ENCODE measurements around the gene RIN3. TPM values are rescaled to one million over a fixed set of nuclear protein-coding genes. Genes with fewer than 3 reads are reported as not detected.
A peak's percentile ranks its signal among the peaks of the same experiment; 100 is the strongest.

RIN3 gene
- total RNA-seq, 1 donor from 2014 or later, result 28.0 TPM

GRCh38 chr14:92692822-92693226, 179.2 kb downstream of the RIN3 start:
- TF ChIP-seq CTCF (IDR thresholded peaks at IDR 0.05; ENCODE audit: insufficient read depth, low read depth, low read length) (no peak), EZH2 (IDR thresholded peaks at IDR 0.05; ENCODE audit: insufficient read depth, low read length) (no peak)
- Histone ChIP-seq H3K79me2 (ENCODE audit: insufficient read depth, low read length) (no peaks in the 10 kb centered on the region), H4K20me1 (ENCODE audit: insufficient read depth, low read length) (peaks cover 4% of the 10 kb centered on the region), H3K9me3 (ENCODE audit: insufficient read depth, low read depth, low read length) (no peaks in the 10 kb centered on the region), H3K9ac (ENCODE audit: low read length) (no peak overlapping the region), H3K4me3 (ENCODE audit: insufficient read depth, low read depth, low read length) (no peak overlapping the region), H3K27me3 (ENCODE audit: insufficient read depth, low read length) (peaks cover 11% of the 10 kb centered on the region), H3K4me1 (ENCODE audit: insufficient read depth, low read length) (peaks cover under 1% of the 10 kb centered on the region), H3K4me2 (ENCODE audit: low read length) (no peak overlapping the region), H3K36me3 (ENCODE audit: insufficient read depth, low read length) (no peaks in the 10 kb centered on the region), H3K27ac (ENCODE audit: low read depth, low read length) (no peak overlapping the region), H2AFZ (ENCODE audit: low read depth, low read length) (no peak overlapping the region)
- peaks cover 3% of the 10 kb centered on the region for H3K36me3 Mint-ChIP-seq (ENCODE audit: low read depth, unreplicated experiment)
- FAIRE-seq (no peak), DNase-seq (ENCODE audit: low read depth) (peak; percentile 25)
- H3K4me1 Mint-ChIP-seq (ENCODE audit: low read depth, unreplicated experiment), result peaks cover 20% of the 10 kb centered on the region
- H3K4me3 Mint-ChIP-seq (ENCODE audit: unreplicated experiment), result no peak overlapping the region
- peaks cover 5% of the 10 kb centered on the region for H3K27me3 Mint-ChIP-seq (ENCODE audit: low read depth, unreplicated experiment)
- H3K9me3 Mint-ChIP-seq (ENCODE audit: unreplicated experiment), result peaks cover 1% of the 10 kb centered on the region
- no peak overlapping the region for H3K27ac Mint-ChIP-seq (ENCODE audit: unreplicated experiment)

DNA sequence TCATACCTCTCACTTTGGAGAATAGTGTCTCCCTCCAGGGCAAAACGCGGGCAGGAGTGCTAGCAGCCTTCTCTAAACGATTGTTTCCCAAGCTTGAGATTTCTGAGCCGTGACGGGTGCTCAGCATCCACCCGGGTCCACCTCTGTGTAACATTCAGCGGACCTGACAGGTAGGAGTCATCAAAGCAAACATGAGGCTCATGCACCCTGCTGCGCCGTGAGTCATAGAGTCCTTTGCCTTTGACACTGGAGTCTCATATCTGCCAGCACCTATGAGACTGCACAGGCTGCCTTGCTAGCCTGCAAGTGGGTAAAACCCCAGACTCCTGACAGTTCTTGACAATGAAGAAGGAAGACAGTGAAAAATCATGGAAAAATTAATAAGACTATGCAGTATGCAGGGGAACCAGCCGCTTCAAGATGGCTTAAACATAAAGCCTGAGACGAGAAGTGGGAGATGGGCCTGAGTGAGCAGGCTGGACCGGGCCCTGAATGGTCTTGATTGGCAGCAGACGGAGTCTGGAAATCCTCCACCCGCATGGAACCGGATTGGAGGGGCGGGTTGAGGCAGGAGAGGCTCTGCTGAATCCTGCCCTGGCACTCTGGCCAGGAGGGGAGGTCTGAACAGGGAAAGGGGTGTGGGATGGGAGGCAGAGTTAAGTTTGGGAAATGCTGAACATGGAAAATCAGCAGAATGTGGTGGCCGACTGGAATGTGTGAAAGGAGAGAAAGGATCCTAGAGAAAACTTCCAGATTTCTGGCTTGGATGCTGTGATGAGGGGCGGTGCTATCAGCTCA, 180.6 kb downstream of the RIN3 start:
- Histone ChIP-seq H3K79me2 (ENCODE audit: insufficient read depth, low read length) (no peaks in the 10 kb centered on the region), H3K27ac (ENCODE audit: low read depth, low read length) (no peak overlapping the region), H3K4me2 (ENCODE audit: low read length) (no peak overlapping the region), H3K9me3 (ENCODE audit: insufficient read depth, low read depth, low read length) (no peaks in the 10 kb centered on the region), H3K27me3 (ENCODE audit: insufficient read depth, low read length) (peaks cover 19% of the 10 kb centered on the region), H3K9ac (ENCODE audit: low read length) (no peak overlapping the region), H2AFZ (ENCODE audit: low read depth, low read length) (no peak overlapping the region), H3K4me3 (ENCODE audit: insufficient read depth, low read depth, low read length) (no peak overlapping the region), H4K20me1 (ENCODE audit: insufficient read depth, low read length) (peaks cover 4% of the 10 kb centered on the region), H3K4me1 (ENCODE audit: insufficient read depth, low read length) (no peaks in the 10 kb centered on the region), H3K36me3 (ENCODE audit: insufficient read depth, low read length) (no peaks in the 10 kb centered on the region)
- TF ChIP-seq EZH2 (IDR thresholded peaks at IDR 0.05; ENCODE audit: insufficient read depth, low read length), result no peak
- TF ChIP-seq CTCF (IDR thresholded peaks at IDR 0.05; ENCODE audit: insufficient read depth, low read depth, low read length), result no peak
- no peak for DNase-seq (ENCODE audit: low read depth)
- Mint-ChIP-seq H3K27ac (ENCODE audit: unreplicated experiment) (no peak overlapping the region), H3K4me1 (ENCODE audit: low read depth, unreplicated experiment) (peaks cover 20% of the 10 kb centered on the region), H3K9me3 (ENCODE audit: unreplicated experiment) (peaks cover 1% of the 10 kb centered on the region), H3K36me3 (ENCODE audit: low read depth, unreplicated experiment) (peaks cover 3% of the 10 kb centered on the region), H3K4me3 (ENCODE audit: unreplicated experiment) (no peak overlapping the region), H3K27me3 (ENCODE audit: low read depth, unreplicated experiment) (peaks cover 5% of the 10 kb centered on the region)
- no peak for FAIRE-seq

GRCh38 chr14:92694807-92695206, 181.2 kb downstream of the RIN3 start:
- H3K9ac ChIP-seq (ENCODE audit: low read length), result no peak overlapping the region
- no peak overlapping the region for H3K27ac ChIP-seq (ENCODE audit: low read depth, low read length)
- TF ChIP-seq EZH2 (IDR thresholded peaks at IDR 0.05; ENCODE audit: insufficient read depth, low read length), result no peak
- H3K27me3 Mint-ChIP-seq (ENCODE audit: low read depth, unreplicated experiment), result peaks cover 9% of the 10 kb centered on the region
- peaks cover 1% of the 10 kb centered on the region for H3K9me3 Mint-ChIP-seq (ENCODE audit: unreplicated experiment)
- peaks cover 19% of the 10 kb centered on the region for H3K27me3 ChIP-seq (ENCODE audit: insufficient read depth, low read length)
- peak overlapping the region; percentile 81 for H3K27ac Mint-ChIP-seq (ENCODE audit: unreplicated experiment)
- H3K36me3 ChIP-seq (ENCODE audit: insufficient read depth, low read length), result no peaks in the 10 kb centered on the region
- no peaks in the 10 kb centered on the region for H3K9me3 ChIP-seq (ENCODE audit: insufficient read depth, low read depth, low read length)
- no peaks in the 10 kb centered on the region for H3K79me2 ChIP-seq (ENCODE audit: insufficient read depth, low read length)
- H3K4me3 ChIP-seq (ENCODE audit: insufficient read depth, low read depth, low read length), result no peak overlapping the region
- no peak overlapping the region for H3K4me3 Mint-ChIP-seq (ENCODE audit: unreplicated experiment)
- H2AFZ ChIP-seq (ENCODE audit: low read depth, low read length), result no peak overlapping the region
- peaks cover 4% of the 10 kb centered on the region for H4K20me1 ChIP-seq (ENCODE audit: insufficient read depth, low read length)
- H3K4me1 ChIP-seq (ENCODE audit: insufficient read depth, low read length), result no peaks in the 10 kb centered on the region
- no peak overlapping the region for H3K4me2 ChIP-seq (ENCODE audit: low read length)
- peaks cover 3% of the 10 kb centered on the region for H3K36me3 Mint-ChIP-seq (ENCODE audit: low read depth, unreplicated experiment)
- peaks cover 20% of the 10 kb centered on the region for H3K4me1 Mint-ChIP-seq (ENCODE audit: low read depth, unreplicated experiment)
- FAIRE-seq (no peak), DNase-seq (ENCODE audit: low read depth) (no peak)

All from astrocyte (in vitro differentiated cells and primary cell).